ENCODE results near the gene DLK2. TPM values are rescaled to one million over a fixed set of nuclear protein-coding genes. Genes with fewer than 3 reads are reported as not detected.
"Not testable (repeated sequence)": the region's sequence is repeated elsewhere in the genome, so short reads cannot be mapped to it uniquely, and the experiment has no call there.

Gene DLK2
- 0.60 and 0.73 TPM in 2 replicates for total RNA-seq
- long read RNA-seq, result 0 reads

- DNase-seq (ENCODE audit: low spot score, unreplicated experiment), result no peak
- no peak for TF ChIP-seq CTCF (IDR thresholded peaks at IDR 0.05; ENCODE audit: unreplicated experiment)
- peak within 1 kb of the TSS; percentile 30 for H3K27ac Mint-ChIP-seq
- no peaks in the 10 kb centered on the region for H3K9me3 Mint-ChIP-seq (ENCODE audit: low read depth)
- peaks cover 5% of the 10 kb centered on the region for H3K4me1 Mint-ChIP-seq (ENCODE audit: low read depth)
- peaks cover 5% of the 10 kb centered on the region for H3K36me3 Mint-ChIP-seq (ENCODE audit: insufficient read depth)
- H3K27me3 Mint-ChIP-seq, result peaks cover 39% of the 10 kb centered on the region
- peak within 1 kb of the TSS; percentile 79 for H3K4me3 Mint-ChIP-seq (ENCODE audit: low read depth)
Observed at GRCh38 chr6:43455531-43456428, at the start of gene DLK2. TSS of gene DLK2 (minus strand) at chr6:43455548. CDS start at chr6:43454825, 723 bp downstream.

- Mint-ChIP-seq H3K4me1 (ENCODE audit: low read depth) (no peaks in the 10 kb centered on the region), H3K36me3 (ENCODE audit: insufficient read depth) (peaks cover 19% of the 10 kb centered on the region), H3K9me3 (ENCODE audit: low read depth) (no peaks in the 10 kb centered on the region), H3K4me3 (ENCODE audit: low read depth) (no peak overlapping the region), H3K27me3 (peaks cover 10% of the 10 kb centered on the region), H3K27ac (peak overlapping the region; percentile 43)
- TF ChIP-seq CTCF (IDR thresholded peaks at IDR 0.05; ENCODE audit: unreplicated experiment), result no peak
- DNase-seq (ENCODE audit: low spot score, unreplicated experiment), result no peak
Observed at GRCh38 chr6:43503443-43503842, 48.1 kb upstream of the DLK2 start.

- no peaks in the 10 kb centered on the region for H3K9me3 Mint-ChIP-seq (ENCODE audit: low read depth)
- no peak for DNase-seq (ENCODE audit: low spot score, unreplicated experiment)
- H3K4me1 Mint-ChIP-seq (ENCODE audit: low read depth), result no peaks in the 10 kb centered on the region
- no peak for TF ChIP-seq CTCF (IDR thresholded peaks at IDR 0.05; ENCODE audit: unreplicated experiment)
- no peak overlapping the region for H3K4me3 Mint-ChIP-seq (ENCODE audit: low read depth)
- H3K36me3 Mint-ChIP-seq (ENCODE audit: insufficient read depth), result peaks cover 19% of the 10 kb centered on the region
- H3K27ac Mint-ChIP-seq, result no peak overlapping the region
- H3K27me3 Mint-ChIP-seq, result peaks cover 3% of the 10 kb centered on the region
Observed at GRCh38 chr6:43502666-43503065, 47.3 kb upstream of the DLK2 start.

- H3K36me3 Mint-ChIP-seq (ENCODE audit: insufficient read depth), result peaks cover 17% of the 10 kb centered on the region
- no peak overlapping the region for H3K27ac Mint-ChIP-seq
- no peaks in the 10 kb centered on the region for H3K27me3 Mint-ChIP-seq
- no peak for DNase-seq (ENCODE audit: low spot score, unreplicated experiment)
- no peak overlapping the region for H3K4me3 Mint-ChIP-seq (ENCODE audit: low read depth)
- no peak for TF ChIP-seq CTCF (IDR thresholded peaks at IDR 0.05; ENCODE audit: unreplicated experiment)
- H3K9me3 Mint-ChIP-seq (ENCODE audit: low read depth), result no peaks in the 10 kb centered on the region
- peaks cover 1% of the 10 kb centered on the region for H3K4me1 Mint-ChIP-seq (ENCODE audit: low read depth)
Observed at GRCh38 chr6:43500921-43501320, 45.6 kb upstream of the DLK2 start.

- no peak for TF ChIP-seq CTCF (IDR thresholded peaks at IDR 0.05; ENCODE audit: unreplicated experiment)
- H3K9me3 Mint-ChIP-seq (ENCODE audit: low read depth), result no peaks in the 10 kb centered on the region
- H3K27ac Mint-ChIP-seq, result no peak overlapping the region
- H3K4me1 Mint-ChIP-seq (ENCODE audit: low read depth), result peaks cover 1% of the 10 kb centered on the region
- no peak for DNase-seq (ENCODE audit: low spot score, unreplicated experiment)
- no peaks in the 10 kb centered on the region for H3K27me3 Mint-ChIP-seq
- peaks cover 13% of the 10 kb centered on the region for H3K36me3 Mint-ChIP-seq (ENCODE audit: insufficient read depth)
- no peak overlapping the region for H3K4me3 Mint-ChIP-seq (ENCODE audit: low read depth)
Observed at GRCh38 chr6:43499028-43499815, 43.9 kb upstream of the DLK2 start.

GRCh38 chr6:43498291-43498690 is 42.9 kb upstream of the DLK2 start:
- not testable (repeated sequence) for H3K4me1 Mint-ChIP-seq (ENCODE audit: low read depth); DNase-seq (ENCODE audit: low spot score, unreplicated experiment); H3K27ac Mint-ChIP-seq; H3K9me3 Mint-ChIP-seq (ENCODE audit: low read depth); H3K27me3 Mint-ChIP-seq; H3K4me3 Mint-ChIP-seq (ENCODE audit: low read depth); H3K36me3 Mint-ChIP-seq (ENCODE audit: insufficient read depth)

Data from progenitor cell of endocrine pancreas (in vitro differentiated cells).